HK-2 (cell line): ENCODE results near the gene MARCOL.
"Not testable (repeated sequence)": the region's sequence is repeated elsewhere in the genome, so short reads cannot be mapped to it uniquely, and the experiment has no call there.

ENCODE experiments used
- DNase-seq: peaks from one replicate; pipeline ENCODE4 v3.0.0-alpha.2; 2018; ENCODE audit not compliant: unreplicated experiment

Gene MARCOL

GRCh38 chr5:148267962-148268361, 29.6 kb downstream of the MARCOL start:
- DNase-seq, result no peak

- peak; percentile 36 for DNase-seq
Observed at GRCh38 chr5:148268566-148268965, 30.2 kb downstream of the MARCOL start, which contains the start of gene SPINK13. Gene SPINK13 (plus strand): TSS chr5:148268794. CDS start chr5:148270073, 1,279 bp downstream.

- DNase-seq, result not testable (repeated sequence)
Observed at GRCh38 chr5:148275129-148275528, 36.8 kb downstream of the MARCOL start.

- DNase-seq, result peak; percentile 20
Observed at GRCh38 chr5:148280893-148281292, 42.6 kb downstream of the MARCOL start.

DNA sequence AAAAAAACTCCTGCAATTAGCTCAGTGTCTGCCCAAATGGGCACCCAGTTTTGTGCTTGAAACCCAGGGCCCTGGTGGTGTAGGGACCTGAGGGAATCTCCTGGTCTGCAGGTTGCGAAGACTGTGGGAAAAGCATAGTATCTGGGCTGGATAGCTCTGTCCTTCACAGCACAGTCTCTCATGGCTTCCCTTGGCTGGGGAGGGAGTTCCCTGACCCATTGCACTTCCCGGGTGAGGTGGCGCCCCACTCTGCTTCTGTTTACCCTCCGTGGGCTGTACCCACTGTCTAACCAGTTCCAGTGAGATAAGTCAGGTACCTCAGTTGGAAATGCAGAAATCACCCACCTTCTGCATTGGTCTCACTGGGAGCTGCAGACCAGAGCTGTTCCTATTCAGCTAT, 43.0 kb downstream of the MARCOL start:
- not testable (repeated sequence) for DNase-seq

- no peak for DNase-seq
Observed at GRCh38 chr5:148290271-148291195, 52.2 kb downstream of the MARCOL start.
